ENCODE measurements around the gene PVALB.

PVALB gene

GRCh38 chr22:36770513-36771231, 46.2 kb downstream of the PVALB start:
- no peak for DNase-seq

GRCh38 chr22:36769541-36770512, 47.0 kb downstream of the PVALB start:
- no peak for DNase-seq

GRCh38 chr22:36768616-36769015, 48.2 kb downstream of the PVALB start:
- no peak for DNase-seq

GRCh38 chr22:36768141-36768540, 48.7 kb downstream of the PVALB start:
- DNase-seq = no peak

GRCh38 chr22:36767035-36767775, 49.6 kb downstream of the PVALB start:
- DNase-seq = no peak

- no peak for DNase-seq
These were observed 50.8 kb downstream of the PVALB start for GRCh38 chr22:36765943-36766450.

- DNase-seq = no peak
These were observed 51.5 kb downstream of the PVALB start for GRCh38 chr22:36765131-36765942.

- no peak for DNase-seq
These were observed 52.2 kb downstream of the PVALB start for GRCh38 chr22:36764641-36765040.

GRCh38 chr22:36764060-36764459, 52.8 kb downstream of the PVALB start:
- no peak for DNase-seq

GRCh38 chr22:36763576-36763975, 53.3 kb downstream of the PVALB start:
- no peak for DNase-seq

GRCh38 chr22:36762687-36763260, 54.1 kb downstream of the PVALB start:
- DNase-seq = no peak

GRCh38 chr22:36761553-36762240, 55.1 kb downstream of the PVALB start:
- DNase-seq = no peak

- DNase-seq = no peak
These were observed 56.0 kb downstream of the PVALB start for GRCh38 chr22:36760786-36761185.

GRCh38 chr22:36759481-36760159, 57.2 kb downstream of the PVALB start:
- DNase-seq = no peak

- no peak for DNase-seq
These were observed 58.0 kb downstream of the PVALB start for GRCh38 chr22:36758792-36759271.

GRCh38 chr22:36757668-36758211, 59.1 kb downstream of the PVALB start:
- DNase-seq = peak; percentile 70 to 72

GRCh38 chr22:36756746-36757655, 59.8 kb downstream of the PVALB start:
- no peak for DNase-seq

GRCh38 chr22:36756031-36756430, 60.8 kb downstream of the PVALB start:
- DNase-seq = no peak

- no peak for DNase-seq
These were observed 61.5 kb downstream of the PVALB start for GRCh38 chr22:36755316-36755715.

Measured in CD4-positive, alpha-beta T cell treated with Interleukin-4 for 1 hour (primary cell).